ENCODE measurements around the gene SH2D6. TPM values are rescaled to one million over a fixed set of nuclear protein-coding genes. Genes with fewer than 3 reads are reported as not detected.

The SH2D6 gene
- total and polyA plus RNA-seq, 2 of the 8 experiments (the other 6 are each of a cell fraction or from before 2014, with no cell fraction given) = 0.42 TPM; not detected in 1

DNA sequence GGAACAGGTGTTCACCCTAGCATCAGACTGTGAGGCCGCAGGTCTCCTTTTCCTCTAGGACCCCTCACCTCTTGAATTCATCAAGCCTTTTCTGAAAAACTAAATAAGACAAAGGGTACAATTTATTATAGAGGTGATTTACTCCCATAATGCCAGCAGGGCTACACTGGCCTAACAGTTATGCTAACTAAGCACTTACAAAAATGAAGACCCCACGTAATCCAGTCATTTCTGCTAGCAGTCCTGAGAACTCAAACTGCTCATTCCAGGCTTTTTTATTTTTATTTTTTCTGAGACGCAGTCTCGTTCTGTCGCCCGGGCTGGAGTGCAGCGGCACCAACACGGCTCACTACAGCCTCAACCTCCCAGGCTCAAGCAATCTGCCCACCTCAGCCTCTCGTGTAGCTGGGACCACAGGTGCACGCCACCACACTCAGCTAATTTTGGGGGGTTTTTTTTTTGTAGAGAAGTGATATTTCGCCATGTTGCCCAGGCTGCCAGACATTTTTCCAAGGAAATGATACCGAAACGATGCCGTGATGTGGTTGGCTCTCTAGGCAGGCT is 22.5 kb upstream of the SH2D6 start:
- 93% methylated on average over 14 of the region's 14 CpGs; no CpG with 5 or more reads in 1 of the 2 experiments for WGBS, 2 experiments (ENCODE audit: extremely low coverage in 1 of 2, insufficient coverage in 1 of 2, insufficient read length in 1 of 2, insufficient replicate concordance in 2 of 2, low coverage in 1 of 2, low lambda C conversion rate in 2 of 2, missing lambda C conversion rate in 1 of 2)
- FAIRE-seq = no peak
- Histone ChIP-seq H2AK5ac (ENCODE audit: low read depth, low read length) (no peak overlapping the region), H2BK5ac (ENCODE audit: low read depth, low read length) (no peak overlapping the region), H3K4ac (replicated peaks; ENCODE audit: insufficient read length, low read depth, low read length) (no peak overlapping the region), H2BK20ac (ENCODE audit: low read length) (no peak overlapping the region), H3K9me3 (ENCODE audit: insufficient read depth in 2 of 2, low read depth in 1 of 2, low read length in 1 of 2) (no peaks in the 10 kb centered on the region), H2AFZ (ENCODE audit: low read length) (no peak overlapping the region), H3K27ac (ENCODE audit: low read depth, low read length) (no peak overlapping the region), H4K8ac (ENCODE audit: extremely low read depth, insufficient read depth, low read length) (no peak overlapping the region), H3K18ac (ENCODE audit: extremely low read depth, low read length) (no peak overlapping the region), H2BK120ac (replicated peaks; ENCODE audit: low read depth, low read length) (no peak overlapping the region), H3K4me1 (replicated peaks in 1 of 4; ENCODE audit: control insufficient read depth in 3 of 4, insufficient read depth in 4 of 4, low read length in 3 of 4) (peaks cover 0 to 6% (median 3%) of the 10 kb centered on the region in 4 experiments; a peak in 4 of 7 replicates), H3K36me3 (ENCODE audit: control insufficient read depth in 2 of 4, insufficient read depth in 4 of 4, low read length in 3 of 4) (peaks cover 0 to 3% (median 0%) of the 10 kb centered on the region in 4 experiments; a peak in 2 of 8 replicates), H2BK15ac (ENCODE audit: low read length) (no peak overlapping the region), H3K79me1 (ENCODE audit: low read depth, low read length) (no peaks in the 10 kb centered on the region), H3K56ac (replicated peaks; ENCODE audit: insufficient read length, low read depth, low read length) (no peak overlapping the region), H3K27me3 (replicated peaks in 1 of 4; ENCODE audit: control insufficient read depth in 3 of 4, extremely low read depth in 1 of 4, insufficient read depth in 3 of 4, low read length in 3 of 4) (no peaks in the 10 kb centered on the region), H3K14ac (ENCODE audit: insufficient read length) (no peak overlapping the region), H4K20me1 (replicated peaks in 1 of 2; ENCODE audit: control insufficient read depth in 1 of 2, insufficient read depth in 2 of 2, low read length in 2 of 2) (no peaks in the 10 kb centered on the region), H3K9ac (replicated peaks in 1 of 4; ENCODE audit: extremely low read depth in 1 of 4, low read depth in 3 of 4, low read length in 3 of 4) (no peak overlapping the region), H3K23ac (ENCODE audit: insufficient read length) (no peak overlapping the region), H3K23me2 (ENCODE audit: low read depth, low read length) (no peaks in the 10 kb centered on the region), H4K5ac (ENCODE audit: insufficient read length, low read depth, low read length) (no peak overlapping the region), H4K91ac (replicated peaks; ENCODE audit: insufficient read length, low read length) (no peak overlapping the region), H3K4me3 (ENCODE audit: extremely low read depth in 1 of 4, insufficient read depth in 2 of 4, low read depth in 3 of 4, low read length in 4 of 4) (no peak overlapping the region), H3K4me2 (ENCODE audit: insufficient read depth in 1 of 2, low read depth in 2 of 2, low read length in 2 of 2) (no peak overlapping the region), H3K79me2 (ENCODE audit: control insufficient read depth in 1 of 2, insufficient read depth in 2 of 2, low read length in 2 of 2) (no peaks in the 10 kb centered on the region), H2BK12ac (ENCODE audit: low read depth, low read length) (no peak overlapping the region)
- ChIA-PET POLR2A (ENCODE audit: partially characterized antibody) (interaction anchor here (0.6 to 25.0 kb wide), 2 partner anchors 149 to 260 kb away, joined by 3 to 396 read pairs; partner anchors contain the start of gene MAT2A), CTCF (ENCODE audit: partially characterized antibody) (interaction anchor here (0.7 to 7.9 kb wide), 2 partner anchors 10 to 27 kb away, joined by 3 to 58 read pairs; no protein-coding TSS in a partner anchor)
- DNase-seq (ENCODE audit: low read depth in 1 of 2, low spot score in 2 of 2) = no peak
- TF ChIP-seq, protein P1, sequence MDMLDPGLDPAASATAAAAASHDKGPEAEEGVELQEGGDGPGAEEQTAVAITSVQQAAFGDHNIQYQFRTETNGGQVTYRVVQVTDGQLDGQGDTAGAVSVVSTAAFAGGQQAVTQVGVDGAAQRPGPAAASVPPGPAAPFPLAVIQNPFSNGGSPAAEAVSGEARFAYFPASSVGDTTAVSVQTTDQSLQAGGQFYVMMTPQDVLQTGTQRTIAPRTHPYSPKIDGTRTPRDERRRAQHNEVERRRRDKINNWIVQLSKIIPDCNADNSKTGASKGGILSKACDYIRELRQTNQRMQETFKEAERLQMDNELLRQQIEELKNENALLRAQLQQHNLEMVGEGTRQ (IDR thresholded peaks at IDR 0.05; ENCODE audit: low read length) = no peak

Data from H1 (cell line).